K562 (cell line): ENCODE results near the gene DNAH10. TPM values are rescaled to one million over a fixed set of nuclear protein-coding genes. Genes with fewer than 3 reads are reported as not detected.

Source experiments
- ATAC-seq: fragments of 200-7000 bp; cut with Tn5 transposase; 3 replicates; pipeline ENCODE4 v1.9.1; 2020; ENCODE audit warnings: moderate library complexity
- BruUV-seq: library from RNA; stranded (reverse); fragments of 400-500 nt; replicated peaks from 2 replicates; lab custom pipeline; 2021; lab: Mats Ljungman, UMichigan
- CTCF ChIA-PET: fragments of 300-600 bp; formaldehyde crosslinking; extraction: SDS; loops from one replicate; lab custom pipeline; 2021; ENCODE audit warnings: low intra/inter-chr PET ratio; lab: Yijun Ruan, JAX
- POLR2A ChIA-PET: fragments of 300-600, 350-650 bp; sonication (Branson Sonifier 250); formaldehyde crosslinking; extraction: SDS; loops from one replicate; lab custom pipeline; 2021; ENCODE audit warnings: antibody characterized with exemption, inconsistent platforms; lab: Yijun Ruan, JAX
- DNase-seq, 4 experiments: peaks; one replicate each; pipeline versions ENCODE4 v3.0.0 to v3.0.0-alpha.2; 2011 to 2018; ENCODE audit warnings: low spot score in 3 of 4, mixed read lengths in 3 of 4; ENCODE audit errors: extremely low read depth in 1 of 4
- FAIRE-seq: peaks from 2 replicates; lab custom pipeline; 2011; peaks lifted over from hg19 to GRCh38; lab: Jason Lieb, UNC
- H2AFZ ChIP-seq: 2 replicates; pipeline ENCODE4 v1.6.0; 2011; ENCODE audit warnings: low read depth, low read length, control low read depth, inconsistent platforms
- H3K27ac ChIP-seq: fragments of 200-600 bp; 3 replicates; pipeline ENCODE4 v1.8.0; 2011; ENCODE audit warnings: low read depth, mild to moderate bottlenecking, control low read depth, inconsistent platforms, low read length, moderate library complexity, mixed read lengths; ENCODE audit errors: extremely low read depth
- H3K27me3 ChIP-seq, 2 experiments: fragments of 300-600 bp in 1 of 2; 2 replicates in 1 of 2; 3 replicates in 1 of 2; pipeline versions ENCODE4 v1.6.0 to v1.8.0; 2011; ENCODE audit warnings: inconsistent platforms in 2 of 2, low read length in 2 of 2, mild to moderate bottlenecking in 1 of 2, mixed read lengths in 1 of 2, moderate library complexity in 1 of 2; ENCODE audit not compliant: control insufficient read depth in 2 of 2, insufficient read depth in 2 of 2
- H3K36me3 ChIP-seq: fragments of 300-600 bp; 3 replicates; pipeline ENCODE4 v1.8.0; 2011; ENCODE audit warnings: mild to moderate bottlenecking, low read length, inconsistent platforms; ENCODE audit not compliant: control insufficient read depth, insufficient read depth
- H3K4me1 ChIP-seq, 2 experiments: fragments of 200-600 bp in 1 of 2; replicated peaks in 1 of 2; 2 replicates in 1 of 2; 3 replicates in 1 of 2; pipeline versions ENCODE4 v1.5.1 to v1.8.0; 2011; ENCODE audit warnings: inconsistent platforms in 2 of 2, low read length in 2 of 2, mild to moderate bottlenecking in 1 of 2, mixed read lengths in 1 of 2, moderate library complexity in 1 of 2; ENCODE audit not compliant: control insufficient read depth in 2 of 2, insufficient read depth in 2 of 2
- H3K4me2 ChIP-seq: 2 replicates; pipeline ENCODE4 v1.6.1; 2011; ENCODE audit warnings: low read length, control low read depth, inconsistent platforms, mixed read lengths; ENCODE audit not compliant: insufficient read depth
- H3K4me3 ChIP-seq: fragments of 200-600 bp; sonication (generic), shearing (Covaris generic); 2 replicates; pipeline ENCODE4 v1.5.1; 2016; ENCODE audit warnings: control low read depth, inconsistent platforms
- H3K79me2 ChIP-seq: fragments of 200-600 bp; 3 replicates; pipeline ENCODE4 v1.8.0; 2011; ENCODE audit warnings: low read length, inconsistent platforms; ENCODE audit not compliant: control insufficient read depth, insufficient read depth
- H3K9ac ChIP-seq, 2 experiments: 2 replicates each; pipeline versions ENCODE4 v1.6.0 to v1.6.1; 2011; ENCODE audit warnings: low read depth in 2 of 2, low read length in 2 of 2, control low read depth in 1 of 2, inconsistent platforms in 1 of 2, mild to moderate bottlenecking in 1 of 2, mixed read lengths in 1 of 2; ENCODE audit not compliant: insufficient read depth in 1 of 2
- H3K9me1 ChIP-seq: one replicate; pipeline ENCODE4 v1.6.0; 2011; ENCODE audit warnings: inconsistent platforms, mild to moderate bottlenecking, low read length, moderate library complexity; ENCODE audit not compliant: control insufficient read depth, insufficient read depth
- H3K9me3 ChIP-seq: replicated peaks from 2 replicates; pipeline ENCODE4 v1.5.1; 2011; ENCODE audit warnings: low read depth, low read length, inconsistent platforms; ENCODE audit not compliant: control insufficient read depth, insufficient read depth
- H4K20me1 ChIP-seq: replicated peaks from 2 replicates; pipeline ENCODE4 v1.6.1; 2011; ENCODE audit warnings: low read length, inconsistent platforms, mixed read lengths; ENCODE audit not compliant: control insufficient read depth, insufficient read depth
- DIDO1 ChIP-seq: fragments of 450-650 bp; IDR thresholded peaks from 2 replicates; pipeline ENCODE4 v1.6.1; 2016; ENCODE audit warnings: low read depth, missing biosample characterization, missing genetic modification characterization
- ETV6 ChIP-seq, 3 experiments: fragments of 150-350 bp in 1 of 3; sonication (generic) in 1 of 3; formaldehyde crosslinking in 1 of 3; IDR thresholded peaks; 2 replicates each; pipeline versions ENCODE4 v1.6.1 to v1.8.0; 2014 to 2022; ENCODE audit warnings: borderline replicate concordance in 2 of 3, low read depth in 2 of 3, antibody characterized with exemption in 1 of 3, low read length in 1 of 3, mild to moderate bottlenecking in 1 of 3, missing genetic modification reagents in 1 of 3
- TRIM24 ChIP-seq, 2 experiments: fragments of 450-650 bp; IDR thresholded peaks; 2 replicates each; pipeline ENCODE4 v1.6.1; 2016
- WGBS: fragments of 100-300 bp; shearing (Covaris generic); methylation state at CpG from one replicate; pipeline ENCODE4 v1.1.6; 2016; ENCODE audit warnings: low coverage, mixed read lengths; ENCODE audit not compliant: insufficient coverage; ENCODE audit errors: missing lambda C conversion rate; 5-methylcytosine and 5-hydroxymethylcytosine counted together
- in situ Hi-C: fragments of 300-500 bp; cut with MboI; formaldehyde crosslinking; loops from 4 replicates; pipeline ENCODE4 v1.15.0; 2018; ENCODE audit warnings: inconsistent platforms, mixed read lengths
- intact Hi-C: fragments of 100-400 bp; cut with micrococcal nuclease; formaldehyde crosslinking; loops from 2 replicates; pipeline ENCODE4 v1.14.2; 2022
- polyA plus RNA-seq, 8 experiments: library from polyadenylated mRNA; depleted of rRNA in 4 of 8; stranded (reverse) in 5 of 8; unstranded in 3 of 8; fragments of >200 nt; fragmentation: Nextera tagmentation in 2 of 8; fragmentation: Illumina TruSeq in 1 of 8; extraction: Ambion mirVana in 2 of 8; extraction: Trizol in 1 of 8; gene quantifications; 2 replicates each; pipeline versions ENCODE4 v1.2.1 to v1.2.3, GENCODE V29; 2011 to 2014; ENCODE audit warnings: inconsistent platforms in 1 of 8, missing spikeins in 1 of 8
- total RNA-seq, 7 experiments: library from RNA; depleted of rRNA in 6 of 7; stranded (reverse); fragments of >200 nt in 6 of 7; fragmentation: Illumina TruSeq in 2 of 7; extraction: Trizol in 2 of 7; gene quantifications; 2 replicates each; pipeline versions ENCODE4 v1.2.1 to v1.2.3, GENCODE V29; 2011 to 2021; ENCODE audit warnings: low replicate concordance in 1 of 7

Gene DNAH10
- total and polyA plus RNA-seq, 9 of the 15 experiments (the other 6 are each of a cell fraction or from before 2014, with no cell fraction given) = 0.01 to 0.06 (median 0.04) TPM; not detected in 1

DNA sequence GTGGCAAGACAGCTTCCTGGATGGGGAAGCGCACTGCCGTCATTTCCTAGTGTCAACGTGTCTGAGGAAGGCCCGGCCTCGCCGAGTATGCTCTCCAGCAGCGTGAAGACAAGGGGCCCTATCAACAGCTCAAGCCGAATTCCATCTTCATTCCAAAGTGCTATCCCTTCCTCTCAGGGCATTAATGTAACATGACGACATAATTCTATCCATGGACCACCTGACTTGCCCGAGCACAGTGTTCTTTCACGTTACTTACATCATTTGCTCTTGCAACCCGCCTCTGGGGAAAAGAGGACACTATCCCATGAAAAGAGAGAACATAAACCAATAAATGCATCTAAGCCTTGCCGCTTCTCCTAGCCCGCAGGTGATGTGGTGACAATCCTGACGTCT is 187.7 kb downstream of the DNAH10 start:
- H3K27me3 ChIP-seq = peaks cover 8 to 15% of the 10 kb centered on the region in 2 experiments; a peak in 4 of 5 replicates
- no peaks in the 10 kb centered on the region for H3K9me1 ChIP-seq
- H3K4me1 ChIP-seq = peaks cover 8 to 9% of the 10 kb centered on the region in 2 experiments; a peak in 4 of 5 replicates
- ChIA-PET CTCF (no interaction called here), POLR2A (interaction anchor here (1.1 kb wide), 1 partner anchor 11 kb away, joined by 3 read pairs; no protein-coding TSS in a partner anchor)
- H2AFZ ChIP-seq = no peak overlapping the region
- H4K20me1 ChIP-seq = no peaks in the 10 kb centered on the region
- H3K27ac ChIP-seq = no peak overlapping the region
- FAIRE-seq (no peak), DNase-seq (no peak), ATAC-seq (no peak)
- H3K9ac ChIP-seq = no peak overlapping the region
- no peak overlapping the region for H3K4me3 ChIP-seq
- no peaks in the 10 kb centered on the region for H3K9me3 ChIP-seq
- WGBS = 49% methylated on average over 15 of the region's 15 CpGs
- H3K79me2 ChIP-seq = no peaks in the 10 kb centered on the region
- intact Hi-C loops (no loop called here), in situ Hi-C loops (no loop called here)
- TF ChIP-seq ETV6 (IDR thresholded peaks at IDR 0.05; ENCODE audit: borderline replicate concordance in 1 of 2, low read depth in 2 of 2, low read length in 1 of 2) (no peak), ETV6 (CRISPR knock-in tag; IDR thresholded peaks at IDR 0.05; ENCODE audit: borderline replicate concordance) (no peak), DIDO1 (no peak), TRIM24 (IDR thresholded peaks at IDR 0.05) (0 out of 4 replicates have a peak, but pooled peaks of 1 of the 2 experiments have one; percentile 18)
- TF ChIP-seq, all 486 proteins: peak for 1
- no TSS peak for BruUV-seq
- Histone ChIP-seq H3K36me3 (no peaks in the 10 kb centered on the region), H3K4me2 (no peak overlapping the region)
